IPS-18a (cell line): ENCODE data around the gene NFATC1.

Experiments
- H3K27ac ChIP-seq: one replicate; pipeline ENCODE4 v1.5.1; 2013; ENCODE audit warnings: low read length
- H3K27me3 ChIP-seq: one replicate; pipeline ENCODE4 v1.6.1; 2013; ENCODE audit warnings: mild to moderate bottlenecking, low read length; ENCODE audit not compliant: control insufficient read depth, insufficient read depth
- H3K36me3 ChIP-seq: one replicate; pipeline ENCODE4 v1.6.1; 2013; ENCODE audit warnings: low read depth, low read length; ENCODE audit not compliant: control insufficient read depth
- H3K4me1 ChIP-seq: one replicate; pipeline ENCODE4 v1.6.1; 2013; ENCODE audit warnings: low read depth, low read length; ENCODE audit not compliant: control insufficient read depth
- H3K4me3 ChIP-seq: one replicate; pipeline ENCODE4 v1.5.1; 2013; ENCODE audit warnings: low read length
- H3K9ac ChIP-seq: one replicate; pipeline ENCODE4 v1.6.1; 2013; ENCODE audit warnings: mild to moderate bottlenecking, low read length, moderate library complexity
- H3K9me3 ChIP-seq: one replicate; pipeline ENCODE4 v1.6.1; 2013; ENCODE audit warnings: low read depth, low read length; ENCODE audit not compliant: control insufficient read depth

NFATC1 gene

GRCh38 chr18:79533146-79533545 lies 137.4 kb downstream of the NFATC1 start:
- no peak overlapping the region for H3K27ac ChIP-seq
- no peaks in the 10 kb centered on the region for H3K4me1 ChIP-seq
- H3K9me3 ChIP-seq, result no peaks in the 10 kb centered on the region
- H3K9ac ChIP-seq, result no peak overlapping the region
- H3K4me3 ChIP-seq, result no peak overlapping the region
- peaks cover 21% of the 10 kb centered on the region for H3K27me3 ChIP-seq
- H3K36me3 ChIP-seq, result no peaks in the 10 kb centered on the region

- no peaks in the 10 kb centered on the region for H3K9me3 ChIP-seq
- no peaks in the 10 kb centered on the region for H3K4me1 ChIP-seq
- peaks cover 17% of the 10 kb centered on the region for H3K27me3 ChIP-seq
- H3K4me3 ChIP-seq, result no peak overlapping the region
- H3K9ac ChIP-seq, result no peak overlapping the region
- no peak overlapping the region for H3K27ac ChIP-seq
- no peaks in the 10 kb centered on the region for H3K36me3 ChIP-seq
Observed at GRCh38 chr18:79533591-79533990, 137.9 kb downstream of the NFATC1 start.

GRCh38 chr18:79534356-79534755 lies 138.6 kb downstream of the NFATC1 start:
- Histone ChIP-seq H3K9ac (no peak overlapping the region), H3K27ac (no peak overlapping the region), H3K9me3 (no peaks in the 10 kb centered on the region), H3K36me3 (no peaks in the 10 kb centered on the region), H3K27me3 (peaks cover 9% of the 10 kb centered on the region), H3K4me1 (no peaks in the 10 kb centered on the region), H3K4me3 (no peak overlapping the region)

GRCh38 chr18:79537758-79538157 lies 142.0 kb downstream of the NFATC1 start:
- H3K27ac ChIP-seq, result no peak overlapping the region
- no peak overlapping the region for H3K9ac ChIP-seq
- H3K4me3 ChIP-seq, result no peak overlapping the region
- no peaks in the 10 kb centered on the region for H3K4me1 ChIP-seq
- no peaks in the 10 kb centered on the region for H3K36me3 ChIP-seq
- no peaks in the 10 kb centered on the region for H3K27me3 ChIP-seq
- H3K9me3 ChIP-seq, result no peaks in the 10 kb centered on the region

- Histone ChIP-seq H3K27ac (no peak overlapping the region), H3K9ac (no peak overlapping the region), H3K27me3 (no peaks in the 10 kb centered on the region), H3K36me3 (no peaks in the 10 kb centered on the region), H3K4me1 (no peaks in the 10 kb centered on the region), H3K9me3 (no peaks in the 10 kb centered on the region), H3K4me3 (no peak overlapping the region)
Observed at GRCh38 chr18:79538635-79539034, 142.9 kb downstream of the NFATC1 start.

- Histone ChIP-seq H3K4me1 (no peaks in the 10 kb centered on the region), H3K4me3 (no peak overlapping the region), H3K9ac (no peak overlapping the region), H3K27ac (no peak overlapping the region), H3K9me3 (no peaks in the 10 kb centered on the region), H3K36me3 (no peaks in the 10 kb centered on the region), H3K27me3 (no peaks in the 10 kb centered on the region)
Observed at GRCh38 chr18:79540161-79540903, 144.6 kb downstream of the NFATC1 start.

- no peak overlapping the region for H3K27ac ChIP-seq
- no peak overlapping the region for H3K4me3 ChIP-seq
- no peak overlapping the region for H3K9ac ChIP-seq
- H3K4me1 ChIP-seq, result no peaks in the 10 kb centered on the region
- no peaks in the 10 kb centered on the region for H3K36me3 ChIP-seq
- H3K27me3 ChIP-seq, result no peaks in the 10 kb centered on the region
- no peaks in the 10 kb centered on the region for H3K9me3 ChIP-seq
Observed at GRCh38 chr18:79540904-79541282, 145.2 kb downstream of the NFATC1 start.

- Histone ChIP-seq H3K36me3 (no peaks in the 10 kb centered on the region), H3K4me1 (no peaks in the 10 kb centered on the region), H3K27ac (no peak overlapping the region), H3K9me3 (no peaks in the 10 kb centered on the region), H3K4me3 (no peak overlapping the region), H3K27me3 (no peaks in the 10 kb centered on the region), H3K9ac (no peak overlapping the region)
Observed at GRCh38 chr18:79542213-79542612, 146.5 kb downstream of the NFATC1 start.

- Histone ChIP-seq H3K9ac (no peak overlapping the region), H3K4me3 (no peak overlapping the region), H3K36me3 (no peaks in the 10 kb centered on the region), H3K9me3 (no peaks in the 10 kb centered on the region), H3K27me3 (no peaks in the 10 kb centered on the region), H3K27ac (no peak overlapping the region), H3K4me1 (no peaks in the 10 kb centered on the region)
Observed at GRCh38 chr18:79542876-79543750, 147.4 kb downstream of the NFATC1 start.

GRCh38 chr18:79543861-79544385 lies 148.2 kb downstream of the NFATC1 start:
- Histone ChIP-seq H3K9ac (no peak overlapping the region), H3K27ac (no peak overlapping the region), H3K4me1 (no peaks in the 10 kb centered on the region), H3K36me3 (no peaks in the 10 kb centered on the region), H3K27me3 (no peaks in the 10 kb centered on the region), H3K9me3 (no peaks in the 10 kb centered on the region), H3K4me3 (no peak overlapping the region)

GRCh38 chr18:79544386-79544963 lies 148.7 kb downstream of the NFATC1 start:
- no peak overlapping the region for H3K27ac ChIP-seq
- H3K9ac ChIP-seq, result no peak overlapping the region
- H3K4me1 ChIP-seq, result no peaks in the 10 kb centered on the region
- no peak overlapping the region for H3K4me3 ChIP-seq
- H3K9me3 ChIP-seq, result no peaks in the 10 kb centered on the region
- H3K27me3 ChIP-seq, result no peaks in the 10 kb centered on the region
- H3K36me3 ChIP-seq, result no peaks in the 10 kb centered on the region
